Tracheal epithelial cell (primary cell): Measurements from ENCODE around the gene STARD4. TPM values are rescaled to one million over a fixed set of nuclear protein-coding genes. Genes with fewer than 3 reads are reported as not detected.

ENCODE experiments used
- total RNA-seq: library from RNA; depleted of rRNA; stranded (reverse); fragments of >200 nt; gene quantifications from 2 replicates; pipeline ENCODE4 v1.2.1, GENCODE V29; 2014

Gene STARD4
- total RNA-seq: 80.2 and 135 TPM in 2 replicates

GRCh38 chr5:111512375-111513130 lies at the start of gene STARD4:
TSS of gene STARD4 (minus strand) at chr5:111512535. CDS start at chr5:111507433, 5,102 bp downstream.

Other genes with a start within 250 kb of the STARD4 start
- gene NREP, start 244.7 kb upstream of the STARD4 start, total RNA-seq: 9.8 and 12.5 TPM in 2 replicates